GM15510 (cell line): ENCODE measurements around the gene RPL10.
A peak's percentile ranks its signal among the peaks of the same experiment; 100 is the strongest.

Experiments used
- POLR2A ChIP-seq: IDR thresholded peaks from 3 replicates; pipeline ENCODE4 v1.6.1; 2011; ENCODE audit warnings: borderline replicate concordance; ENCODE audit not compliant: insufficient read length; ENCODE audit errors: extremely low read depth

RPL10 gene

DNA sequence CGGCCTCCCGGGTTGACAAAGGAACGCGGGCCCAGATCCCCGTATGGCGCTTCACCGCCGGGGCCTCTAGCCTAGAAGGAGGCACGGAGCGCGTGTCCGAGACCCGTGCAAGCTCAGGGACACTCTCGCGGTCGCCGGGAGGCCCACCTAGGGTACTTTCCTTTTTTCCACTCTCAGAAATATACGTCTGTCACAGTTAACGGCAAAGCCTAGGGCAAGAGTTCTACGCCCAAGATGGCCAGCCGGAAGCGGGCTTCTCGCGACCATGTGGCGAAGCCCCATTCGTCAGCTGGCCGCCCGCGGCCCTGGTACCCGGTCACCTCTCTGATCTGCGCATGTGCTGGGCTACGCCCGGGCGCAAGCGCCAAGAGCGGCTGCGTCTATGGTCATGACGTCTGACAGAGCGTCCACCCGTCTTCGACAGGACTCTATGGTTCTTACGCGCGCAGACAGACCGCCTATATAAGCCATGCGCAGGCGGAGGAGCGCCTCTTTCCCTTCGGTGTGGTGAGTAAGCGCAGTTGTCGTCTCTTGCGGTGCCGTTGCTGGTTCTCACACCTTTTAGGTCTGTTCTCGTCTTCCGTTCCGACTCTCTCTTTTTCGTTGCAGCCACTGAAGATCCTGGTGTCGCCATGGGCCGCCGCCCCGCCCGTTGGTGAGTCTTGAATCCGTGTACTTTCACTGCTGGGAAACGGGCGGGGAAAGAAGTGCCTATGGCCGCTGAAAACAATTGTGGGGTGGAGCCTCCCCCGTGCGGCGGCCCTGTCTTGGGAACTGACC lies at the start of gene RPL10:
TSS of gene RPL10 (plus strand) at position 490 of the 780 bp plus-strand sequence. CDS start at position 633, 143 bp downstream.
- peak; percentile 96 for TF ChIP-seq POLR2A

- TF ChIP-seq POLR2A = peak; percentile 17
Observed at GRCh38 chrX:154348646-154349358, 49.4 kb upstream of the RPL10 start.

DNA sequence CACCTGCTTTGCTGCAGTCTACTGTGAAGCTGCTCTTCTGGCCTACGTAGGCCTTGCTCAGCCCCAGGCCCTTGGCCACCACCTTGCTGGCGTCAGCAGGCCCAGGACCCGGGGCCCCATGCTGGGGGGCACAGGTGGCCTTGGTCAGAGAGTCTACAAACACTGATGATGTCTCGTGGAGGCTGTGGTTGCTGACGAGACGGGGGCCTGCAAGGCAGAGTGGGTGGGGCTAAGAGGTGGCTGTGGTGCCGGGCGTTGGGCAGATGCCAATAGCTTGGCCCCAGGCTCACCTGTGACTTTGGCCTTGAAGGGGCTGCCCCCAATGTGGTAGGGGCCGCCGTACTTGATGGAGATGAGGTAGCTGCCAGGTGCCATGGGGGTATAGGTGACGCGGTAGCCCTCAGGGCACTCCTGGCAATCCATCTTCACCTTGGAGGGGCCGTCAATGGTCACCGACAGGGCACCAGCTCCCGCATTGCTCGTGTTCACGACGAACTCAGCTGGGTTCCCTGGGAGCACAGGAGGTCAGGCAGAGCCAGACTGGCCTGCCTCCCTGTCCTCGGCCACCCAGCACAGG lies 48.7 kb upstream of the RPL10 start:
- TF ChIP-seq POLR2A = no peak

DNA sequence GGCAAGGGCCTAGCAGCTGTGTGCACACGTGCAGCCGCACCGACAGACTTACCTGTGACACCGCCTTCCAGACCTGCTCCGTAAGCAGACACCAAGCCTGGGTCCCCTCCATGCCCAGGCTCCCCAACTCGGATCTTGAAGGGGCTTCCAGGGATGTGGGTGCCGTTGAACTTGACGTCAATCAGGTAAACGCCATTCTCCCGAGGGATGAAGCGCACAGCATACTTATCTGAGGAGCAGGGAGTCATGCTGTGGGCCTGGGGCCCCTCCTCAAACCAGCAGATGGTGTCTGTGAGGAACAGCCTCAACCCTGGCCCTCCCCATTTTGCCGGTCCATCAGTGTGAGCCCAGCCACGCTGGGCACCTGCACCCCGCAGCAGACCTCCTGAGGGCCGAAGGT lies 48.2 kb upstream of the RPL10 start:
- no peak for TF ChIP-seq POLR2A

- TF ChIP-seq POLR2A = no peak
Observed at GRCh38 chrX:154350429-154351182, 47.6 kb upstream of the RPL10 start.

DNA sequence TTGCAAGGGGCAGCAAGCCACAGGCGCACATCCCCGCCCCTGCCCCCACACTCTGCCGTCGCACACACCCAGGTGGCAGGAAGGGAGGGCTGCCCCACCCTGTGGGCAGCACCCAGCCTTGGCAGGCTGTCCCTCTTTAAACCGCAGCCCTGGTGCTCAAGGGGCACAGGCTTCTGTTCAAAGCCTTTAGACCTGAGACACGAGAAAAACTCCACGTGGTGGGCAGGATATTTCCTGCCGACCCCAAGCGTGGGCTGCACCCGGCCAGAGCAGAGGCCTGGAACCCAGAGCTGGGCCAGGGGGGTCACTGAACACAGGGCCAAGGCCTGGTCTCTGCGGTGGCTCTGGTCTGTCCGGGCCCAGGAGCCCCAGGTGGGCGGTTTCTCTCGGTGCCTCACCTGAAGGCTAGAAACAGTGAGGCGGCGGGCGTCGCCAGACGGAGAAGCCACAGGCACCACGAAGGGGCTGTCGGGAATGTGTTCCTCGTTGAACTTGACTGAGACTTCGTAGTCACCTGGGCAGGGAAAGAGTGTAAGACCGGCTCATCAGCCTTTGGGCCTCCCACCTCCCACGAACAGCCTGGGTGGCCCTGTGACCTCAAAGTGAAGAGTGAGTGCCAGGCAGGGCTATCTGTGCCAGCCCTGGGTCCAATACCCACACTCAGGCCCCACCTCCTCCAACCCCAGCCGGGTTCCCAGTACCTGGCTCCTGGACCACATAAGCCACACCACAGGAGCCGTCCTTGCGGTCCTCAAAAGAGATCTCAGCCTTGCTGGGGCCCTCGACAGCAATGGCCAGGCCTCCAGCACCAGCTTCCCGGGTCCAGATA lies 46.8 kb upstream of the RPL10 start:
- no peak for TF ChIP-seq POLR2A

GRCh38 chrX:154352012-154352401 lies 46.2 kb upstream of the RPL10 start:
- no peak for TF ChIP-seq POLR2A

GRCh38 chrX:154352466-154352865 lies 45.7 kb upstream of the RPL10 start:
- TF ChIP-seq POLR2A = no peak

DNA sequence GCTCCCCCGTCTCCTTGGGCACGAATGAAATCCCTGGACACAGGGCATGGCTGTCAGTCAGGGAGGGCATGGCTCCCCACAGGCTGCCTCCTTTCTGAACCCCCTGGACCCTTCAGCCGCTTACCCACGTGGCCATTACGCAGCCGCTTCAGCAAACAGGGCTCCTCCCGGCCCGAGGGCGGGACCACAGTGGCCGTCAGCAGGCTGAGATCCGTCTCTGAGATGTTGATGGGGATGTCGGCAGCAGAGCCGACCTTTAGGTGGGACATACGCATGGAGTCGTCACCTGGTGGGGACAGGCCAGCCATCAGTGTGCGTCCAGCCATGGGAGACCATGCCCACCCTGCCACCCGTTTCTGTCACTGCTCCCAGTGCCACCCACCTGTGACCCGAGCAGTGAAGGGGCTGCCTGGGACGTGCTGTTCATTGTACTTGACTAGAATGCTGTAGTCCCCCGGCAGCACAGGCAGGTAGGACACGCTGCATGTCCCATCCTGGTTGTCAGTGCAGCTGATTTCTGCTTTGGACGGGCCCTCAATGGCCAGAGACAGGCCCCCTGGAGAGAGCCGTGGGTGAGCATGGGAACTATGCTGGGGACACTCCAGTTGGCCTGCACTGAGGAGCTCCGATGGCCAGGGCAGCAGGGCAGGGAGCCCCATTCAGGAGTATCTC lies 44.9 kb upstream of the RPL10 start:
- TF ChIP-seq POLR2A = no peak

DNA sequence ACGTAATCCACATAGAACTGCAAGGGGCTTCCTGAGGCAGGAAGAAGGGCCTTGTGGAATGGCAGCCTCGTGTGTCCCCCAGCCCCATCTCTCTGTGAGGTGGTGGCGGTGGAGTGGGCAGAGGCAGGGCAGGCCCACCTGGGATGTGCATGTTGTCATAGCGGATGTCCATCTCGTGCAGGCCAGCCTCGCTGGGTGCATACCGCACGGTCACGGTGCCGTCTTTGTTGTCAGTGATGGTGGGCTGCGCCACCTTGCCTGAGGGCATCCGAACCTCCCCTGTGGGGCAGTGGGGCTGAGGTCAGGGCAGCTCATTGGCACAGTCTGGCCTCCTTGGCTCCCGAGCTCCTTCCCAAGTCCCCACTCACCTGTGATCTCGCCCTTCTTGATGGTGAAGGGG lies 44.2 kb upstream of the RPL10 start:
- no peak for TF ChIP-seq POLR2A

- no peak for TF ChIP-seq POLR2A
Observed at GRCh38 chrX:154354516-154354915, 43.7 kb upstream of the RPL10 start.

DNA sequence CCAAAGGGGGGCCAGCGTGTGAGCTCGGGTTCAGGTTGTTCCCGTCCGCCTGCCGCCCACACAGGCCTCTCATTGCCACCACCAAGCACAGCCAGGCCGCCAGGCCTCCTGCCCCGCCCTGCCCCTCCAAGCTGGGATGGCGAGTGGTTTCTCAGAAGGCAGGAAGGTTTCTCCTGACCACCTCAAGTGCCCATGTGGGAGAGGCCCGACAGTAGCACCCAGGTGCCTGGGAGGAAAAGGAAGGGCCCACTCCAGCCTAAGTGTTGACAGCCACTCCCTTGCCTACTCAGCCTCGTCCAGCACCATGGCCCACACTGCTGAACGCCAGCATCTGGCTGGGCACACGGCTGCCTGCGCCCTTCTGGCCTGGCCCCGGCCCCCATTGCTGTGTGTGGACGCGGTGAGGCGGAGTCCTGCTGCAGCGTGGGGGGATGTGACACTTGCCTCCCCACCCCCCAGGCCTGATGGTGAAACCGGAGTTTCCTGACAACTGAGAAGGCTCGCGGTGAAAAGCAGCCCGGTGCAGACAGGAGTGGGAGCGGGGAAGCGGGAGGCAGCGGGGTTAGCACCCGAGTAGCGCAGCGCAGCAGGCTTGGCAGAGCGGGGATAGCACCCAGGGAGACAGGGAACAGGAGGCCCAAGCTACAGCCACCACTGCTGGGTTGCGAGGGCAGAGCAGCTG lies 42.9 kb upstream of the RPL10 start:
- no peak for TF ChIP-seq POLR2A

GRCh38 chrX:154355776-154356140 lies 42.4 kb upstream of the RPL10 start:
- TF ChIP-seq POLR2A = no peak

DNA sequence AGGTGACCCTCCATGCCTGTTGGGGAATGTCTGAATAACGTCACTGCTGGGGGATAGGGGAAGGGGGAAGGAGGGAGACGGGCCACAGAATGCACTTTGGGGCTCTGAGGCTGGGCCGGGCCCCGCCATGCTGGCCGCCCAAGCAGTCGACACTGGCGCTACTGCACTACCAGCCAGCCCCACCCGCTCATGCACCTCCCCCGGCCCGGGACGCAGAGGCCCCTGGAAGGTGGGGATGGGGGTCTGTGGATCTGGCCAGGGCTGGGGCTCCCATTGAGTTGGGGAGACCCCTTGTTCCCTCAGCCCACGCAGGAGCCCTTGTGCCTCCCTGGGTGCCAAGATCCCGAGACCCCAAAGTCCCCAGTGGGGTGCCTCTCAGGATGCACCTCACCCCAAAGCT lies 41.6 kb upstream of the RPL10 start:
- TF ChIP-seq POLR2A = no peak

GRCh38 chrX:154357205-154357604 lies 41.0 kb upstream of the RPL10 start:
- no peak for TF ChIP-seq POLR2A
